Neural cell (in vitro differentiated cells): ENCODE results near the gene PTTG1. TPM values are rescaled to one million over a fixed set of nuclear protein-coding genes. Genes with fewer than 3 reads are reported as not detected.

Experiments
- H2AFZ ChIP-seq: fragments of 200-600, 300-800 bp; sonication (generic), shearing (Covaris generic); 2 replicates; pipeline ENCODE4 v1.6.0; 2014; ENCODE audit warnings: low read depth, mild to moderate bottlenecking, antibody characterized with exemption, low read length, moderate library complexity
- H3F3A ChIP-seq: fragments of 200-600 bp; shearing (Covaris generic); 2 replicates; pipeline ENCODE4 v1.6.1; 2016; ENCODE audit warnings: mild to moderate bottlenecking, moderate library complexity, mixed read lengths, antibody characterized with exemption, low read length; ENCODE audit not compliant: insufficient read depth, poor library complexity, severe bottlenecking
- H3K27ac ChIP-seq: fragments of 200-600, 300-800 bp; sonication (generic), shearing (Covaris generic); 2 replicates; pipeline ENCODE4 v1.5.1; 2014; ENCODE audit warnings: mild to moderate bottlenecking, low read length, moderate library complexity
- H3K27me3 ChIP-seq: fragments of 300-800, 200-600 bp; sonication (generic), shearing (Covaris generic); 2 replicates; pipeline ENCODE4 v1.6.0; 2014; ENCODE audit warnings: mild to moderate bottlenecking, low read depth, low read length, moderate library complexity; ENCODE audit not compliant: insufficient read depth
- H3K36me3 ChIP-seq: fragments of 300-800, 200-600 bp; sonication (generic), shearing (Covaris generic); 2 replicates; pipeline ENCODE4 v1.5.1; 2014; ENCODE audit warnings: mild to moderate bottlenecking, antibody characterized with exemption, low read length, moderate library complexity; ENCODE audit not compliant: insufficient read depth
- H3K4me2 ChIP-seq: fragments of 300-800, 200-600 bp; sonication (generic), shearing (Covaris generic); 2 replicates; pipeline ENCODE4 v1.6.0; 2014; ENCODE audit warnings: mild to moderate bottlenecking, low read length
- H3K4me3 ChIP-seq: fragments of 300-800, 200-600 bp; sonication (generic), shearing (Covaris generic); 2 replicates; pipeline ENCODE4 v1.5.1; 2014; ENCODE audit warnings: mild to moderate bottlenecking, low read length, moderate library complexity
- H3K79me2 ChIP-seq: fragments of 200-600 bp; shearing (Covaris generic); replicated peaks from 2 replicates; pipeline ENCODE4 v1.6.0; 2014; ENCODE audit warnings: mild to moderate bottlenecking, low read length, moderate library complexity; ENCODE audit not compliant: insufficient read depth
- H3K9ac ChIP-seq: fragments of 300-800, 200-600 bp; sonication (generic), shearing (Covaris generic); 2 replicates; pipeline ENCODE4 v1.6.1; 2016; ENCODE audit warnings: mild to moderate bottlenecking, low read length, mixed read lengths
- H3K9me2 ChIP-seq: fragments of 200-600 bp; shearing (Covaris generic); 2 replicates; pipeline ENCODE4 v1.6.1; 2016; ENCODE audit warnings: mild to moderate bottlenecking, low read length, mixed read lengths; ENCODE audit not compliant: insufficient read depth
- H3K9me3 ChIP-seq: fragments of 200-600, 300-800 bp; sonication (generic), shearing (Covaris generic); 2 replicates; pipeline ENCODE4 v1.6.1; 2016; ENCODE audit warnings: mild to moderate bottlenecking, mixed run types, low read length, moderate library complexity, mixed read lengths
- H4K20me1 ChIP-seq: fragments of 200-600 bp; shearing (Covaris generic); 2 replicates; pipeline ENCODE4 v1.6.1; 2016; ENCODE audit warnings: mild to moderate bottlenecking, mixed run types; ENCODE audit not compliant: insufficient read depth
- CTCF ChIP-seq: fragments of 450-650 bp; IDR thresholded peaks from 2 replicates; pipeline ENCODE4 v1.5.1; 2014; ENCODE audit warnings: antibody characterized with exemption, mild to moderate bottlenecking, moderate library complexity; ENCODE audit not compliant: poor library complexity, severe bottlenecking
- EP300 ChIP-seq: fragments of 450-650 bp; conservative IDR thresholded peaks from 2 replicates; pipeline ENCODE4 v1.6.1; 2014; ENCODE audit warnings: antibody characterized with exemption, mild to moderate bottlenecking, moderate library complexity; ENCODE audit not compliant: poor library complexity, severe bottlenecking
- EZH2 ChIP-seq: fragments of 200-600, 300-800 bp; shearing (Covaris generic), sonication (generic); IDR thresholded peaks from 2 replicates; pipeline ENCODE4 v1.6.1; 2014; ENCODE audit warnings: antibody characterized with exemption, low read length, borderline replicate concordance, mild to moderate bottlenecking; ENCODE audit not compliant: insufficient read depth, poor library complexity, severe bottlenecking
- MXI1 ChIP-seq: fragments of 450-650 bp; conservative IDR thresholded peaks from 2 replicates; pipeline ENCODE4 v1.6.1; 2014; ENCODE audit warnings: antibody characterized with exemption, mild to moderate bottlenecking; ENCODE audit not compliant: poor library complexity, severe bottlenecking
- POLR2AphosphoS5 ChIP-seq: IDR thresholded peaks from 2 replicates; pipeline ENCODE4 v1.6.1; 2012
- RAD21 ChIP-seq: fragments of 450-650 bp; conservative IDR thresholded peaks from 2 replicates; pipeline ENCODE4 v1.6.1; 2014; ENCODE audit warnings: antibody characterized with exemption, mild to moderate bottlenecking, moderate library complexity
- REST ChIP-seq: IDR thresholded peaks from 2 replicates; pipeline ENCODE4 v1.6.1; 2012; ENCODE audit warnings: borderline replicate concordance
- SMC3 ChIP-seq: fragments of 450-650 bp; conservative IDR thresholded peaks from 2 replicates; pipeline ENCODE4 v1.6.1; 2014; ENCODE audit warnings: antibody characterized with exemption, mild to moderate bottlenecking, moderate library complexity; ENCODE audit not compliant: poor library complexity
- TAF1 ChIP-seq: IDR thresholded peaks from 2 replicates; pipeline ENCODE4 v1.6.1; 2012; ENCODE audit warnings: low read depth
- polyA plus RNA-seq: library from polyadenylated mRNA; depleted of rRNA; stranded (reverse); fragments of >200 nt; gene quantifications from 2 replicates; pipeline ENCODE4 v1.2.3, GENCODE V29; 2014

PTTG1 gene
- polyA plus RNA-seq, 1 donor from 2014 or later = 42.6 TPM

- Histone ChIP-seq H3K27ac (no peak overlapping the region), H3F3A (no peaks in the 10 kb centered on the region), H3K4me3 (no peak overlapping the region), H3K36me3 (no peaks in the 10 kb centered on the region), H3K9me3 (no peaks in the 10 kb centered on the region), H3K79me2 (no peaks in the 10 kb centered on the region), H3K27me3 (no peaks in the 10 kb centered on the region), H4K20me1 (no peaks in the 10 kb centered on the region), H3K9ac (no peak overlapping the region), H2AFZ (no peak overlapping the region), H3K4me2 (no peak overlapping the region), H3K9me2 (no peaks in the 10 kb centered on the region)
- TF ChIP-seq CTCF = no peak
- no peak for TF ChIP-seq SMC3
- TF ChIP-seq TAF1 = no peak
- no peak for TF ChIP-seq RAD21
- TF ChIP-seq EZH2 = no peak
- no peak for TF ChIP-seq EP300
- TF ChIP-seq MXI1 = no peak
- TF ChIP-seq REST = no peak
- TF ChIP-seq POLR2AphosphoS5 = no peak
These were observed 10.5 kb downstream of the PTTG1 start for GRCh38 chr5:160432196-160432595.

- Histone ChIP-seq H3F3A (no peaks in the 10 kb centered on the region), H3K79me2 (no peaks in the 10 kb centered on the region), H3K27me3 (no peaks in the 10 kb centered on the region), H3K4me2 (no peak overlapping the region), H3K4me3 (no peak overlapping the region), H3K9me2 (no peaks in the 10 kb centered on the region), H3K36me3 (no peaks in the 10 kb centered on the region), H3K9ac (no peak overlapping the region), H3K27ac (no peak overlapping the region), H3K9me3 (no peaks in the 10 kb centered on the region), H4K20me1 (no peaks in the 10 kb centered on the region), H2AFZ (no peak overlapping the region)
- TF ChIP-seq CTCF (no peak), EP300 (no peak), TAF1 (no peak), RAD21 (no peak), EZH2 (no peak), MXI1 (no peak), SMC3 (no peak), POLR2AphosphoS5 (no peak), REST (no peak)
These were observed 11.1 kb downstream of the PTTG1 start for GRCh38 chr5:160432787-160433186.
